HEK293T (cell line): ENCODE measurements around the gene RNF181.

Experiments used
- ARNT ChIP-seq: fragments of 450-650 bp; IDR thresholded peaks from 2 replicates; pipeline ENCODE4 v1.6.1; 2017; ENCODE audit warnings: mild to moderate bottlenecking
- CTBP1 ChIP-seq: fragments of 450-650 bp; IDR thresholded peaks from 2 replicates; pipeline ENCODE4 v1.6.1; 2016; ENCODE audit warnings: borderline replicate concordance
- FOXA1 ChIP-seq: fragments of 450-650 bp; IDR thresholded peaks from 2 replicates; pipeline ENCODE4 v1.6.1; 2016; ENCODE audit warnings: mild to moderate bottlenecking
- FOXK2 ChIP-seq: fragments of 450-650 bp; IDR thresholded peaks from 2 replicates; pipeline ENCODE4 v1.6.1; 2016; ENCODE audit warnings: mild to moderate bottlenecking
- HDGF ChIP-seq: fragments of 450-650 bp; IDR thresholded peaks from 2 replicates; pipeline ENCODE4 v1.6.1; 2017; ENCODE audit warnings: antibody characterized with exemption, borderline replicate concordance
- LEF1 ChIP-seq: fragments of 450-650 bp; IDR thresholded peaks from 2 replicates; pipeline ENCODE4 v1.6.1; 2017; ENCODE audit warnings: mild to moderate bottlenecking, borderline replicate concordance
- SP1 ChIP-seq: fragments of 450-650 bp; IDR thresholded peaks from 2 replicates; pipeline ENCODE4 v1.6.1; 2017
- SUZ12 ChIP-seq: fragments of 450-650 bp; IDR thresholded peaks from 2 replicates; pipeline ENCODE4 v1.6.1; 2016; ENCODE audit warnings: mild to moderate bottlenecking
- TARDBP ChIP-seq: fragments of 450-650 bp; IDR thresholded peaks from 2 replicates; pipeline ENCODE4 v1.6.1; 2016

DNA sequence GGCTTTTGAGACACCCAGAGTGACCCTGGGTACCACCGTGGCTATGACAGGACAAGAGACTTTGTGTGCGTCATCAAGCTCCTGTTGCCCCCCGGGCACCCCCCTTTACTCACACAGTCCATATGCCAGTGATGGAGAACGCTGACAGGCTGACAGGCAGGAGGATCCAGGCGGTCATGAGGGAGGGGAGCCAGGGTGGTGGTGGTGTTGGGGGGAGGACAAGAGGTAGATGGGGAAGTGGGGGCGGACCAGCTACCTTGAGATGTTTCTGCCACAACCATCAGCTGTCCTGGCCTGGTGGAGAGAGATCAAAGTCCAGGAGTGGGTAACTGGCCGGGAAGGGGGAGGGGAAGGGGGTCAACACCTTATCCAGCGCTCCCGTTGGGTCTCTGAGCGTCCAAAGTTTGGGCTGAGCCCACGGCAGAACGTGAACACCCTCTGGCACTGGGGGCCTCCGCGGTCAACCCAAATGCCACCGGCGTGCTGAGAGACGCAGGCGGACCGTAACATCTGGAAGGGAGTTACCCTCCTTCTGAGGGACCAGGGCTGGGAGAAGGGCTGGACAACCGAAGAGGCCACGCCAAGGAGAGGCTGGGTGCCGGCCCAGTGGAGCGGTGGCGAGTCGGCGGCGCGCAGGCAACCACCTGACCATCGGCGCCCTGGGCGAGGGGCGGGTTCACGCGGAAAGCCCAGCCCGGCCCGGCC lies 6.4 kb downstream of the RNF181 start:
- TF ChIP-seq FOXA1 (no peak), LEF1 (no peak), CTBP1 (no peak), HDGF (no peak), SP1 (no peak), SUZ12 (no peak), TARDBP (no peak), FOXK2 (no peak), ARNT (no peak)
